PC-3 (cell line): Measurements from ENCODE around the gene DGCR2.

ENCODE experiments used
- CTCF ChIP-seq: fragments of 300-600 bp; sonication (generic); conservative IDR thresholded peaks from 2 replicates; pipeline ENCODE4 v1.5.1; 2017; ENCODE audit warnings: antibody characterized with exemption, low read depth, mild to moderate bottlenecking, low read length
- EZH2 ChIP-seq: fragments of 300-600 bp; sonication (generic); IDR thresholded peaks from one replicate; pipeline ENCODE4 v1.6.1; 2017; ENCODE audit warnings: antibody characterized with exemption, mild to moderate bottlenecking, low read length; ENCODE audit not compliant: unreplicated experiment

DNA sequence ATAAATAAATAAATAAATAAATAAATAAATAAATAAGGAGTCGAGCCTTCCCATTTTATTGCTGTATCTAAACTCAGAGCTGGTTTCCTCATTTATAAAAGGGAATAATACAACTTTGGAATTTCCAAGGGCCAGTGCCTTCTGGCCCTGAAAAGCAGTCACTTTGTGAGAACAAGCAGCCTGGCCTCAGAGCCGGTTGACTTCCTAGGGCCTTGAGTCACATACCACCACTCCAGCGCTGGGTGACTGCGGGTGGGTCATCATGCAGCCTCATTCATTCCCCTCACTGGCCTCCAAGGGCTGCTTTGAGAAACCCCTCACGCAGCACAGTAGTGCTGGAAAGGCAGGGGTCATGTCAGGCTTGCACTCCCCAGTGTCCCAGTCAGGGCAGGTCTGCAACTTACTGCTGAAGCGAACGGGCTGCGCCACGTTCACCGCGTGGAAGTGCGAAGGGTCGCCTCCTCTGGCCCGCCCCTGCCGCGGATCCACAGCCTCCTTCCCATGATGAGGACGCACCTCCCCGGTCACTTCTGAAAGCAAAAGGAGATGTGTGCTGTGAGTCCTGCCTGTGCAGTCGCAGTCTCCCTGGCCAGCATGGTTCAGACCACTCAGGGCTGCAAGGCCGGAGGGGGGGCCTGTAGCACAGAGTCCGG lies 54.4 kb downstream of the DGCR2 start:
- TF ChIP-seq CTCF (no peak), EZH2 (no peak)
